Measurements from ENCODE around the gene EPHA4. TPM values are rescaled to one million over a fixed set of nuclear protein-coding genes. Genes with fewer than 3 reads are reported as not detected.

EPHA4 gene
- total RNA-seq, 1 experiment from 2014 or later = 3.2 TPM

DNA sequence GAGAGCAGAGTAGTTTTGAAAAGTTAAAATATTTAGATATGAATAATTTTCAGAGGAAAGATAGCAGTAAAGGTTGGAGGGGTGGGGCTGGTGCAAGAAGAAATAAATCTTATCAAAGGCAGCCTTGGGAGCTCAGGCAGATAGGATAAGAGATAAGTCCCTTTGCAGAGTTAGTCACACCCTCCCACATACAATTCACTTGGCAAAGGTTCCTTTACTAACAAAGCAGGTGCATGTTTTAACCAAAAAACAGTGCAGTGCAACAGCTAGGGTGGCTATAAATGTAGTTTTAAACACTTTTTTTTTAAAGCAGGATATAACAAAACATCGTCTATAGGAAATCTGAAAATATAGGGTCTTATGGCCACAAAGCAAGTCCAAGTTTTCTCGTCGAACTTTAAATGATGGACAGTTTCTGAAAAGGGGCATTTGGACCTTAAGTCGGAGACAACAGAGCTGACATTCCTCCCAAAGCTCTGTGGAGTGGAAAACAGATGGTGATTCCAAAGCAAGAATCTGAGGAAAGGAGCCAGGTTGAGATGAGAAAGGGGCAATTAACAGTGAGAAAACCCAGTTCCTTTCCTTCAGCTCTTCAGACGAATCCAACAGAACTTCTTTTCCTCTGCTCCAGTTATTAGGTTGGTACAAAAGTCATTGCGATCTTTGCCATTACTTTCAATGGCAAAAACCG is 53.0 kb downstream of the EPHA4 start:
- Mint-ChIP-seq H3K4me1 (ENCODE audit: low read depth, unreplicated experiment) (no peaks in the 10 kb centered on the region), H3K36me3 (ENCODE audit: insufficient read depth, unreplicated experiment) (no peaks in the 10 kb centered on the region), H3K27me3 (ENCODE audit: unreplicated experiment) (no peaks in the 10 kb centered on the region), H3K4me3 (ENCODE audit: low read depth, unreplicated experiment) (no peak overlapping the region), H3K27ac (ENCODE audit: unreplicated experiment) (no peak overlapping the region), H3K9me3 (ENCODE audit: low read depth, unreplicated experiment) (no peaks in the 10 kb centered on the region)
- CTCF ChIA-PET = no interaction called here
- DNase-seq = no peak
- TF ChIP-seq, protein P1, sequence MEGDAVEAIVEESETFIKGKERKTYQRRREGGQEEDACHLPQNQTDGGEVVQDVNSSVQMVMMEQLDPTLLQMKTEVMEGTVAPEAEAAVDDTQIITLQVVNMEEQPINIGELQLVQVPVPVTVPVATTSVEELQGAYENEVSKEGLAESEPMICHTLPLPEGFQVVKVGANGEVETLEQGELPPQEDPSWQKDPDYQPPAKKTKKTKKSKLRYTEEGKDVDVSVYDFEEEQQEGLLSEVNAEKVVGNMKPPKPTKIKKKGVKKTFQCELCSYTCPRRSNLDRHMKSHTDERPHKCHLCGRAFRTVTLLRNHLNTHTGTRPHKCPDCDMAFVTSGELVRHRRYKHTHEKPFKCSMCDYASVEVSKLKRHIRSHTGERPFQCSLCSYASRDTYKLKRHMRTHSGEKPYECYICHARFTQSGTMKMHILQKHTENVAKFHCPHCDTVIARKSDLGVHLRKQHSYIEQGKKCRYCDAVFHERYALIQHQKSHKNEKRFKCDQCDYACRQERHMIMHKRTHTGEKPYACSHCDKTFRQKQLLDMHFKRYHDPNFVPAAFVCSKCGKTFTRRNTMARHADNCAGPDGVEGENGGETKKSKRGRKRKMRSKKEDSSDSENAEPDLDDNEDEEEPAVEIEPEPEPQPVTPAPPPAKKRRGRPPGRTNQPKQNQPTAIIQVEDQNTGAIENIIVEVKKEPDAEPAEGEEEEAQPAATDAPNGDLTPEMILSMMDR (IDR thresholded peaks at IDR 0.05; ENCODE audit: unreplicated experiment) = no peak
- intact Hi-C loops (cut with micrococcal nuclease; ENCODE audit: unreplicated experiment) = no loop called here
- BruUV-seq (replicated peaks) = no TSS peak

DNA sequence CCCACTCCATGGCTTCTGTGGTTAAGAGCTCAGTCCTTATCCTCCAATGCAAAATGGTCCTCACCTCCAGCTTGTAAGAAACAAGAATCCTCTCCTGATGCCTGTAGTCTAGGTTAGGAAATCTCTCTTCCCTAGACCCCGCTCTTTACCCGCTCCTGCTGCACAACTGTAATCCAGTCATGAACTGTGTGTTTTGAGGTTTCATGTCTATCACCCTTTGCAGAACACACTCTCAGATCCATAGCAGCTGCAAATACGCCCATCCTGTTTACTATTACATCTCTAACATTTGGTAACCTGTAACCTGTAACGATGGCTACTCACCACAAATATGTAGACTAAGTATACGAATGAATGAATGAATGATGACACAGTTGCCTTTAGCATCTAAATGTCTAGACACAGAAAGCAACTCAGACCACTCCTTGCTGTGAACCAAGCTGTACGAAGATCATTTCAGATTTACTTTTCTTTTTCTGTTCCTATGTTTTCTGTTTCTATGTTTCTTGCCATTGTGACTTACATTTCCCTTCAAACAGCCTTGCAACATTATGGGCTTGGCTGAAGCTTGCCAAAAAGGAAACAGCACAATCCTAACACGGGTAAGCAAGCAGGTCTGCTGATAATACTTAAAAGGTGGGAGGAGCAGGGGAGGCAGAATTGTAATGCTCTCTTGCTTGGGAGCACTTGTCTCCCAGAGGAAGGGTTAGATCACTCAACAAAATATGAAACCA is 53.7 kb downstream of the EPHA4 start:
- no peak for DNase-seq
- Mint-ChIP-seq H3K27ac (ENCODE audit: unreplicated experiment) (no peak overlapping the region), H3K4me1 (ENCODE audit: low read depth, unreplicated experiment) (no peaks in the 10 kb centered on the region), H3K27me3 (ENCODE audit: unreplicated experiment) (no peaks in the 10 kb centered on the region), H3K36me3 (ENCODE audit: insufficient read depth, unreplicated experiment) (no peaks in the 10 kb centered on the region), H3K4me3 (ENCODE audit: low read depth, unreplicated experiment) (no peak overlapping the region), H3K9me3 (ENCODE audit: low read depth, unreplicated experiment) (no peaks in the 10 kb centered on the region)
- intact Hi-C loops (cut with micrococcal nuclease; ENCODE audit: unreplicated experiment) = no loop called here
- BruUV-seq (replicated peaks) = no TSS peak
- TF ChIP-seq, protein P1 (IDR thresholded peaks at IDR 0.05; ENCODE audit: unreplicated experiment) = no peak
- CTCF ChIA-PET = no interaction called here

DNA sequence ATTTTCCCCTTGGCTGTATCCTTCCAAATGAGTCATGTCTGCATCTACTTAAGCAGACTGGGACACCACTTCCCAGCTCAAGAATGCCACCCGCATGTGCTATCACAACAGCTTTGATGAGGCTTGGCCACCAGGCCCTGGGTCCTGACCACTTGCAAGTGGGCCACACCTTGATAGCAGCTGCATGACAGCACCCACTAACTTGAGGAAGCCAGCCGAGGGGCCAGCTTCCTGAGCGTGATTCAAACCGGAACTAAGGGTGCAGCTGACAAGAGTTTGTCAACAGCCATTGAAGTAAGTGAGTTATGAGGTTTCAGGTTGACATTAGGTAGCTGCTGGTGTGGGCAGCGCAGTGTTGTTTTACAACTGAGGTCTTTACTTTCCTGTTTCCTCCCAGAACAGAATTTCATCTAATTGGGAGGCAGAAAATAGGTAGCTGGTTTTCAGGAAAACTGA is 54.4 kb downstream of the EPHA4 start:
- Mint-ChIP-seq H3K9me3 (ENCODE audit: low read depth, unreplicated experiment) (no peaks in the 10 kb centered on the region), H3K4me1 (ENCODE audit: low read depth, unreplicated experiment) (no peaks in the 10 kb centered on the region)

DNA sequence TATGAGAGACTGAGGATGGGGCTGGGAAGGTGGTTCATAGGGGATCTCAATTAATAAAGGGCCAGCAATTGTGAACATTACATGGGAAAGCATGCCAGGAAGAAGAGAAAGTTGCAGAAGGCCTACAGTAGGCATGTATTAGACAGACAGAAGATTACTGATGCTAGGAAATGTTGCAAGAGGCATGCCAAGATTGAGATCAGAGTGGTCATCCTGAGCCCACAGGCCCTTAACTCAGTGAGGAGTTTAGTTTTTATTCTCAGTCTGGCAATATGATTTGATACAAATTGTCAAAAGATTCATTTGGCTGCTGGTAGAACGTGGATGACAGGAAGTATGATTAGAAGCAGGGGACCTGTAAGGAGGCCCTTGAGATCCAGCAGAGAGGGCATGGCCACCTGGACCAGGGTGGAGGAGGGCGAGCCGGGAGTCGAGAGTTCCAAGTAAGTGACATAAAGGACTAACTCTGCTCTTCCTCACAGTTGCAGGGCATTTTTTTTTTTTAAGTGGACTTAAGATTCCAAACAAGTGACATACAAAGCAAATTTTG is 54.9 kb downstream of the EPHA4 start:
- intact Hi-C loops (cut with micrococcal nuclease; ENCODE audit: unreplicated experiment) = no loop called here
- CTCF ChIA-PET = no interaction called here
- H3K4me1 Mint-ChIP-seq (ENCODE audit: low read depth, unreplicated experiment) = no peaks in the 10 kb centered on the region

More for the DNA sequence above, 54.4 kb downstream of the EPHA4 start:
- TF ChIP-seq, protein P1 (IDR thresholded peaks at IDR 0.05; ENCODE audit: unreplicated experiment) = no peak
- intact Hi-C loops (cut with micrococcal nuclease; ENCODE audit: unreplicated experiment) = no loop called here
- H3K27me3 Mint-ChIP-seq (ENCODE audit: unreplicated experiment) = no peaks in the 10 kb centered on the region
- no TSS peak for BruUV-seq (replicated peaks)
- no peak overlapping the region for H3K27ac Mint-ChIP-seq (ENCODE audit: unreplicated experiment)
- no peaks in the 10 kb centered on the region for H3K36me3 Mint-ChIP-seq (ENCODE audit: insufficient read depth, unreplicated experiment)
- DNase-seq = peak; percentile 23
- no peak overlapping the region for H3K4me3 Mint-ChIP-seq (ENCODE audit: low read depth, unreplicated experiment)
- CTCF ChIA-PET = no interaction called here

More for the DNA sequence above, 54.9 kb downstream of the EPHA4 start:
- no peaks in the 10 kb centered on the region for H3K27me3 Mint-ChIP-seq (ENCODE audit: unreplicated experiment)
- no peak overlapping the region for H3K4me3 Mint-ChIP-seq (ENCODE audit: low read depth, unreplicated experiment)
- H3K36me3 Mint-ChIP-seq (ENCODE audit: insufficient read depth, unreplicated experiment) = no peaks in the 10 kb centered on the region
- no TSS peak for BruUV-seq (replicated peaks)
- H3K27ac Mint-ChIP-seq (ENCODE audit: unreplicated experiment) = no peak overlapping the region
- DNase-seq = no peak
- no peaks in the 10 kb centered on the region for H3K9me3 Mint-ChIP-seq (ENCODE audit: low read depth, unreplicated experiment)
- TF ChIP-seq, protein P1 (IDR thresholded peaks at IDR 0.05; ENCODE audit: unreplicated experiment) = no peak
